ENCODE measurements around the gene DUSP28.
A peak's percentile ranks its signal among the peaks of the same experiment; 100 is the strongest.
"Not testable (repeated sequence)": the region's sequence is repeated elsewhere in the genome, so short reads cannot be mapped to it uniquely, and the experiment has no call there.

DUSP28 gene

DNA sequence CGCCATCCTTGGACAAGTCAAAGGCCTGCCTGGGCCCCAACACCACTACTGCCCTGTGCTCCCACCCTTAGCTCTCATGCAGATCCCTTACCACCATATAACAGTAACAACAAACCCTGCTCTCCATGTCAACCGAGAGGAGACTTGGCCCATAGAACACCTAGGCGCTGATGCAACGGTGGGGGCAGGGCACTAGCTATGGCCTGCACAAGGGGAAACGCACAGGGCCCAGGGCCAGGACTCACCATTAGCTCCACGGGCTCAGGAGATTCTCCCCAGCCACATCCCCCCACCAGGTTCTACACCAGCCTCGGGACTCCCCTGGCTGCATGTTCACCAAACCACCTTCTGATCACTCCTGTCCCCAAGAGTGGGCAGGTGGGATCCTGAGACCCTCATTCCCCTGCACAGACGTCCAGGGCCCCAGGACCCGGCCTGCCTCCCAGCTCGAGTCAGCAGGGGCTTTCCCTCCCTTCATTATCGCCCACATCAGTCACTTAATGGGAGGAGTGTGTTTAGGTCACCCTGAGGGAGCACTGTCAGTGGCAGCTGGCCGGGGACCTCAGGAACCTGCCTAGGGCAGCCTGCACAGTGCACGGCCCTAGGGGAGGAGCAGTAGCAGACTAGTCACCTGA lies 31.6 kb upstream of the DUSP28 start:
- DNase-seq, result no peak

DNA sequence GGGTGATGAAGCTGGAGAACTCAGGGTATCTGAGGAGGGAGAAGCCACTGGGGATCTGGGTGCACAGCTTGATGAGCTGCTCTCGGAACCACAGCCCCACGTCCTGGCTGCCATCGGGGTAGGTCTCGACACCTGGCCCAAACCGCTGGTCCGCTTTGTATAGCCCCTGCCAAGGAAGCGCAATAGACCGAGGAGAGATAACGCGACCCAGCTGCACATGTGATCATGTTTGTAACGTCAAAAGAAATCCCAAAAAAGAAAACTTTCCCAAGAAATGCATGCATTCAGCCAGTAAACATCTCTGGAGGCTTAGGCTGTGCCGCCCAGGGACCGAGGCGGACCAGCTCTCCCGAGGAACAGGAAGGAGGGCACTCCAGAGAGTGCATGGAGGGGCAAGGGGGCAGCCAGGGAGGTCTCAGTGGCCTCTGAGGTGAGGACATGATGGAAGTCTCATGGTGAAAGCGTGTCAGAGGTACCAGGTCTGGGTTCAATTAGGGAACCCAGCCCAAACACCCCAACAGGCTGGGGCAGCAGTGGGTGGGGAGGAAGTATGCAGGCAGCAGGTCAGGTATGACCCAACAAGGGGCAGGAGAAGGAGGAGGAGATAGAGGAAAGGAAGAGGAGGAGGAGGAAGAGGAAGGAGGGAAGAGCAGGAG lies 30.7 kb upstream of the DUSP28 start:
- DNase-seq, result no peak

DNA sequence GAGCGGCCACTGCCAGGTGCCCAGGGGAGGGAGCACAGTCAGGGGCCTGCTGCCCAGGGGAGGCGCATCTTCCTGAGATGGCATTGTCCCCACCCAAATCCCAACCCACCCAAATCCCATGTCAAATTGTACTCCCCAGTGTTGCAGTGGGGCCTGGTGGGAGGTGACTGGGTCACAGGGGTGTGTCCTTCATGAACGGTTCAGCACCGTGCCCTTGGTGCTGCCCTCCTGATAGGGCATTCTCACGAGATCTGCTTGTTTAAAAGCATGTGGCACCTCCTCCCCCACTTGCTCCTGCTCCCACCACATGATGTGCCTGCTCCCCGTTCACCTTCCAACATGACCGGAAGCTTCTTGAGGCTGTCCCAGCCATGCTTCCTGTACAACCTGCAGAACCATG lies 30.0 kb upstream of the DUSP28 start:
- DNase-seq, result no peak

DNA sequence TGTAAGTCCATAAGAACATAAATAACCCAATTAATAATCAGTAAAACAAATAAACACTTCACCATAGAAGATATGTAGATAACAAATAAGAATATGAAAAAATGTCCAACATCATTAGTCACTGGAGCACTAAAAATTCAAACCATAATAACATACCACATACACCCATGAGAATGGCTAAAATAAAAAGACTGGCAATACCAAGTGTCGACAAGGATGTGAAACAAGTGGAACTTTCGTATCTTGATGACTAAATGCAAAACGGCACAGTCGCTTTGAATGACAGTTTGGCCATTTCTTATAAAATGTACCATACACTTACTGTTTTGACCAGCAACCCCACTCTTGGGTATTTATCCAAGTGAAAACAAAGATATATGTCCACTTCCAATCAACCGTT lies 29.1 kb upstream of the DUSP28 start:
- no peak for DNase-seq

DNA sequence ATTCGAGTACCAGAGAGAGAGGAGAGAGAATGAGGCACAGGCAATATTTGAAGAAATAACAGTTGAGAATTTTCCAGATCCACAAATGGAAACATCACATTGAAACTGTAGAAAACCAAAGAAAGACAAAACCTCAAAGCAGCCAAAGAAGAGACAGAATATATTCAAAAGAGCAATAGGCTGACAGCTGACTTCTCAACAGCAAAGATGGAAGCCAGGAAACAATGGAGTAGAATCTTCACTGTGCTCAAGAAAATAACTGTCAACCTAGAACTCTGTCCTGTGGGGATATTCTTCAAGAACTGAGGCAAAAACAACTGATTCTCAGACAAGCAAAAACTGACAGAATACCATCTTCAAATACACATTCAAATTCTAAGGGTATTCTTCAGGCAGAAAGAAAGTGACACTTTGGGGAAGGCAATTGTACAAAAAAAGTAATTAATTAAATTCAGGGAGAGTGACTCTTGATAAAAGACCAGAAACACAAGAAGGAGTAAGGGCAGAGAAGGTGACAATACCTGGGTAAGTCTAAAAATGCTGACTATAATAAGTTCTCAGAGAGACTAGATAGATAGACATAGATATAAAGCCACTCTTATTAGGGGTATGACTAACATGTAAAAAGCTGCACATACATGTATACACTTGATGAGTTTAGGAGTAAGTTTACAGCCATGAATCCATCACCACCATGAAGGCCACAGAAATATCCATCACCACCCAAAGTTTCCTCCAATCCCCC lies 28.0 kb upstream of the DUSP28 start:
- DNase-seq, result no peak

DNA sequence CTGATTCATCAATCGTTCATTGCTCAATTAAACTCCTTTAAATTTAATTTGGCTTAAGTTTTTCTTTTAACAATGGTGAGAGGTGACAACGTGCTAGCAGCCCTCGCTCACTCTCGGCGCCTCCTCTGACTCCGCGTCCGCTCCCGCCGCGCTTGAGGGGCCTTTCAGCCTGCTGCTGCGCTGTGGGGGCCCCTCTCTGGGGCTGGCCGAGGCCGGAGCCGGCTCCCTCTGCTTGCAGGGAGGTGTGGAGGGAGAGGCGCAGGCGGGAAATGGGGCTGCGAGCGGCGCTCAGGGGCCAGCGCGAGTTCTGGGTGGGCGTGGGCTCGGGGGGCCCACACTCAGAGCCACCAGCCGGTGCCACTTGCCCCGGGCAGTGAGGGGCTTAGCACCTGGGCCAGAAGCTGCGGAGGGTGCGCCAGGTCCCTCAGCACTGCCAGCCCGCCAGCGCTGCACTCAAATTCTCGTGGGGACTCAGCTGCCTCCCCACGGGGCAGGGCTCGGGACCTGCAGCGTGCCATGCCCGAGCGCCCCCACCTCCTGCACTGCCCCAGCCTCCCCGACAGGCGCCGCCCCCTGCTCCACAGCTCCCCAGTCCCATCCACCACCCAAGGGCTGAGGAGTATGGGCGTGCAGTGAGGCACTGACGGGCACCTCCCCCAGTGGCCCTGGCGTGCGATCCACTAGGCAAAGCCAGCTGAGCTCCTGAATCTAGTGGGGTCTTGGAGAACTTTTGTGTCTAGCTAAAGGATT lies 22.0 kb upstream of the DUSP28 start:
- no peak for DNase-seq

DNA sequence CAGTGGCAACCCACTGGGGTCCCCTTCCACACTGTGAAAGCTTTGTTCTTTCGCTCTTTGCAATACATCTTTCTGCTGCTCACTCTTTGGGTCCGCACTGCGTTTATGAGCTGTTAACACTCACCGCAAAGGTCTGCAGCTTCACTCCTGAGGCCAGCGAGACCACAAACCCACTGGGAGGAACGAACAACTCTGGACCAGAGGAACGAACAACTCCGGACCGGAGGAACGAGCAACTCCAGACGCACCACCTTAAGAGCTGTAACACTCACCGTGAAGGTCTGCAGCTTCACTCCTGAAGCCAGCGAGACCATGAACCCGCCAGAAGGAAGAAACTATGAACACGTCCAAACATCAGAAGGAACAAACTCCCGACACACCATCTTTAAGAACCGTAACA lies 21.1 kb upstream of the DUSP28 start:
- DNase-seq, result not testable (repeated sequence)

DNA sequence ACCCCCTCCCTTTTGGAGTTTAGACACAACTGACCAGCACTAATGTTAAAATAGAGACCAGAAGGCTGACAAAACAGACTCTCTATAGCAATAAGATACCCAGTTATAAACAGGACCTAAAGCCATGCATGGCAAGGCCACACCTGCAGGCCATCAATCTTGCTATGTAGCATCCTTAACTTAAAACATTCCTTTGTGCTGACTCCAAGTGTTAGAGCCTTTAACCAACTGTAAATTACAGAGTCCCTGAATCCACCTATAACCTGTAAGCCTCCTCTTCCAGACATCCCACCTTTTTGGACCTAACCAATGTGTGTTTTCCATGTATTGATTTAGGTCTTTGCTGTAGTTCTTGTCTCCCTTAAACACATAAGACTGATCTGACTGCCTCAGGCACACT lies 20.3 kb upstream of the DUSP28 start:
- DNase-seq, result no peak

DNA sequence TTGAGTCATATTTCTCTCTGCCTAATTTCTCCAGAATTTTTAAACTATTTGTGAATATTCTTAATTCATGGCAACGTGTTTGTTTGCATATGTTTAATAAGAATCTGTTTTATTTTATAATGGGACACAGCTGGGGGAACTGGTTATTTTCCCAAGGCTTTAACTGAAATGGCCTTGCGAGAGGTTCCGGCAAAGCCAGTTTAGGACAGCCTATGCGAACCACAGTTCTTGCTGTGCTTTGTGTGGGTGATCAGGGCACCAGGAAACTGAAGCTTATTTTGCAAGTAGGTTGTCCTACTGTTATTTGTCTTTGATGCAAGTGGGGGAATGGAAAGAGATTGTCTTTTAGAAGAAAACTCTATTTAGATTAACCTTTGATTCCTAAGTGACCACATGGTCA lies 8.9 kb upstream of the DUSP28 start:
- no peak for DNase-seq

DNA sequence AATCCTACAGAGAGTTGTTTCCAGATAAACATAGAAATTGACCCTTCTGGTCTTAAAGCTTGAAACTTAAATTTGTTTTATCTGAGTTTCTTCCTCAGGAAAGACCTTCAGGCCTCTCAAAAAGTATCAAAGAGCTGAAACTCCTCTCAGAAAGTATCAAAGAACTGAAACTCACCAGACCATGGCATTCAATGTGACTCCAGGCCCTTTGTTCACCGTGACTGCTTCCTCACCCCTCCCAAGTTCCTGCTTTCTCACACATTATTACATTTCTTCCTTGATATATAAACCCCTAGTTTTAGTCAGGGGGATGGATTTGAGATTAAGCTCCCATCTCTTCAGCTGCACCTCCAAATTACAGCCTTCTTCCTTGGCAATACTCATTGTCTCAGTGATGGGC lies 8.3 kb upstream of the DUSP28 start:
- DNase-seq, result no peak

DNA sequence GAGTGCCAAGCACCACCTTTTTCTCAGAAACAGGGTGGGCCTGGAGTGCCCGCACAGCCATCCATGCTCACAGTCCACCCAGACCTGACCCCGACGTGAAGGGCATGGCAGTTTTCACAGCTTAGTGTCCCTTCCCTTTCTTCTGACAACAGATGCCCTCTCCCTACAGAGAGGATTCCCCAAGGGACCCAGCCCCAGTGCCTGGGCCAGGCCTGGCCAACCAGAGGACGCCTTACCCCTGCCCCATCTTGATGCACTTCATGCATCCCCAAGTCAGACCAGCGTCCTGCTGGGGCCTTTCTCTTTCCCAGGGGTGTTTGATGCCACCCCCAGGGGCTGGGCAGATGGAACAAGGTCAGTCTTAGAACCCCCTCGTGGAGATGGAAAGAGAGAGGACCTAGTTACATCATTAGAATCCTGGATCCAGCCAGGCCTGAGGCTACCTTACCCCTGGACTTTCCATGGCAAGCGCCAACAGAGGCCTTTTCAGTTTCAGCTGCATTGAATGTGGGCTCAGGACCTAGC lies 6.1 kb upstream of the DUSP28 start:
- no peak for DNase-seq

DNA sequence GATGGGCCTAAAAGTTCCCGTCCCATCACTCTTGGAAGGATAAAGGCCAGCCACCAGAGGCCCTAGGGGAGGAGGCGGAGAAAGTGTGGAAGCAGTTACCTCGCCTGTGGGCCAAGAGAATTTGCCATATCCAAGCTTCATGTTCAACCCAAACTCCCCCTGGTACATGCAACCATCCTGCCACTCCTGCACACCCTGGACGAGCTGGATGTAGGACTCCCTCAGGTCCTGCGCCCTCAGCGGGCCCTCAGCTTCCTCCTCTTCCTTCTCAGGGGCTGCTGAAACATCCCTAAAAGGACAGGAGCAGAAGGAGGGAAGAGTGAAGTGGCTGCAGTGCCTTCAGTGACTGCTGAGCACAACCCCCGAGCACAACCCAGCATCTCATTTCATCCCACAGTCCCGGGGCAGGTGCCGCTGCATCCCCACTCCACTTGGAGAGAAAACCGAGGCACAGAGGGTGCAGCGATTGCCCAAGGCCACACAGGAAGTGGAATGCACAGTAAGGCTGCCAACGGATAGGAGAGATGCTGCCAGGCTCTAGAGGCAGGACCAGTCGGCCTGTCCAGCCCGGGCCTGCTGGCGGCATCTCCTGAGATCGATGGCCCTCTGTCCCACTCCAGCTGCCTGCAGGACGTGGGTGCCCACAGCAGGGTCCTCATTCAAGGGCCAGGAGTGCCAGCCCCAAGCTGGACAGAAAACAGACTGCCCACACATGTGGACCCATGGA lies 5.2 kb upstream of the DUSP28 start:
- DNase-seq, result no peak

DNA sequence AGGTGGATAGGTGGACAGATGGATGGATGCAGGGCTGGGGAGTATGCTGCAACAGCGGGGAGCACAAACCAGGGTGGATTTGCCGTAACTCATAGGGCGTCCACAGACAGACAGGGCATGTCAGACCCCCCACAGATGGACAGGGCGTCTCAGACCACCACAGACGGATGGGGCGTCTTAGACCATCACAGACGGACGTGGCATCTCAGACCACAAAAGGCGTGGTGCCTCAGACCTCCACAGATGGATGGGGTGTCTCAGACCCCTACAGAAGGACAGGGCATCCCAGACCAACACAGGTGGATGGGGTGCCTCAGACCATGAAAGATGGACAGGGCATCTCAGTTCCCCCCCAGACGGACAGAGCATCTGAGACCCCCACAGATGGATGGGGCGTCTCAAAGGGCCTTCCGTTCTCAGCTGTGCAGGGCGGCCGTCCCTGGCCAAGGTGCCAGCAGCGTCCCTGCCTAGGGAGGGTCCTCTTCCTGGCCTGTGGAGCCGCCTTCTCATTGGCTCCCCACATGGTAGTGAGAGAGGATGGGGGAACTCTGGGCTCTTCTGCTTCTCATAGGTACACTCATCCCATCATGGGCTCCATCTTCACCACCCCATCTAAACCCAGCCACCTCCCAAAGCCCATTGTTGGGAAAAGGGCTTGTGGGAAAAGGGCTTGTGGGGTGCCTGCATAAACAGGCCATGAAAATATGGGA lies 4.5 kb upstream of the DUSP28 start:
- no peak for DNase-seq

DNA sequence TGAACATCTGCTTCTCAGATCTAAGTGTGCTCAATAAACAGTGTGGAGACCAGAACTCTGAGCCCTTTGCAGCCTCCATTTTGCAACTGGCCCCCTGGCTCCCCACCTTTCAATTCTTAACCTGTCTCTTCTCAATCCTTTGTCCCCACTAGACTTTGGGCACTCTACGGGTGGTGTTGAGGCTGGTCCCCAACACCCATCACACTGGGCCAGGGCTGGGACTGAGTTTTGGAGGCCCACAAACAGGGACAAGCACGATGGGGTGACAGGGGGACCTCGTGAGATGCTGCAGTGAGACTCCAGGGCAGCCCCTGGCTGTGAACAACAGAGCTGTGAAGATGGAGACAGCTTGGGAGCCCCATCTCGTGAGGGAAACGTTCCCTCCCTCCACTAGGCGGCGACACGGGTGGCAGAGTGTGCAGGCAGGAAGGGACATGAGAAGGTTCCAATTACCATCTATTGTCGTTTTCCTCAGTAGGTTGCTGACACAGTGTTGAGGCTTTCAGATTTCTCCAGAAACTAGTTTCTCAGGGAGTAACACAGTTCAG lies 3.5 kb upstream of the DUSP28 start:
- no peak for DNase-seq

DNA sequence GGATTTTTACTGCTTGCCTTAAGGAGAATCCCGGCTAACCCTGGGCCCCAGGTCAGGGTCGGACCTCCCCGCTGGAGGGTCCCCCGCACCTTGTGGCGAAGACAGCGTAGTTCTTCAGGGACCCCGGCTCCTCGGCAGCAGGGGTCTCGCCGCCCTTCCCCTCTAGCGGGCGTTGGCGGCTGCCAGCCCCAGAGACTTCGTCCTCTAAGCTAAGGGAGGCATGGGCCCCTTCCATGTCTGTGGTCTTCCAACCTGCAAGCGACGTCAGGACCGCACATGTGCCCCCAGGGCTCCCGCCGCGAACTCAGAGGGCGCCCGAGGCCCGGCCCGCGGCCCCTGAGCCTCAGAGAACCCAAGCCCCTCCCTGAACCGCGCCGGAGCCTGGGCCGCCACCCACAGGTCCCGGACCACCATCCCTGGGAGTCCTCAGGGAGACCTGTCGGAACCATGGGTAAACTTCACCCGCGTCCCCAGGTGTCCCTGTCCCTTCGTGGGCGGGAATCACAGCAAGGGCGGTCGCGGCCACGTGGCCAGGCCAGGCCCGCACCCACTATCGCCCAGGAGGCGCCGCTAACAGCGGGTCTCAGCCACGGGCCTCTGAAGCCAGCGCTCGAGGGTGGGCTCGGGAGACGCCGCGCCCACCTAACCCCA lies 2.9 kb upstream of the DUSP28 start:
- no peak for DNase-seq

DNA sequence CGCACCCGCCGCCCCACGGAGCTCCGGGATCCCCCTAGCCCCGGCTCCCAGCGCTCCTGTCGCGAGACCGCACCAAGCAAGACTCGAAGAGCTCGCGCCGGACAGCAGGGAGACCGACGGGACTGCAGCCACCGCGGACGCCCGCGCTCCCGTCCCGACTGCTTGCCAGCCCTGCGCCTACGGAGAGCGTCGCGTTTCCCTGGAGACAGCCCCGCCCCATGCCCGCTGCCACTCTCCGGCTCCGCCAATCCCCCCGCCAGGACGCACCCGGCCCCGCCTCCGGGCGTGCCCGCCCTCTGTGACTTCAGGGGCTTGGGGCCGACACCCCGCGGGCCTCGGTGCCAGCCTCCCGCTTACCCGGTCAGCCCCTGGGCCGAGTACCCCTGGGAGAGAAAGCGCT lies 2.3 kb upstream of the DUSP28 start, which contains the start of gene ANKMY1:
Gene ANKMY1 (minus strand): TSS at position 181 of the 400 bp plus-strand sequence. CDS start 653 bp downstream, outside the sequence.
- no peak for DNase-seq

DNA sequence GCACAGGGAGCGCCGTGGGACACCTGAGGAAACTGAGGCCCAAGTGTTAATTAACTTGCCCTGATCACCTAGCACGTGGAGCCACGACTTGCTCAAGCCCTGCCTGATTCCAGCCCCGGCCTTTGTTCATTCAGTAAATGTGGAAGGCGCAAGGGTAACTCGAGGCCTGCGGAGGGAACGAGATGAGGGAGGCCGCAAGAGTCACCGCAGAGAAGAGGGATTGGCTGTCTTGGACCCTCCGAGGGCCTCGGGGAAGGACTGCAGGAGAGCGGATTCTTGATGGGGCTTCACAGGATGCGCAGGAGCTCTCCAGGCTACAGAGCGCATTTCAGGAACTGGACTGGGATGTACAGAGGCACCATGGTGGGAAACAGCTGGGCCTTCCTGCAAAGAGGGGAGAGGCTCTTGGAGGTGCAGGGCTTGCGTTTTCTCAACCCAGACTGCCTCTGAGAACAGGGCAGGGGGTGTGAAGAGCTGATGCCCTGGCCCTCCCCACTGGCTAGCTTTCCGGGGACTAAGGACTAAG lies 1.9 kb upstream of the DUSP28 start:
- no peak for DNase-seq

DNA sequence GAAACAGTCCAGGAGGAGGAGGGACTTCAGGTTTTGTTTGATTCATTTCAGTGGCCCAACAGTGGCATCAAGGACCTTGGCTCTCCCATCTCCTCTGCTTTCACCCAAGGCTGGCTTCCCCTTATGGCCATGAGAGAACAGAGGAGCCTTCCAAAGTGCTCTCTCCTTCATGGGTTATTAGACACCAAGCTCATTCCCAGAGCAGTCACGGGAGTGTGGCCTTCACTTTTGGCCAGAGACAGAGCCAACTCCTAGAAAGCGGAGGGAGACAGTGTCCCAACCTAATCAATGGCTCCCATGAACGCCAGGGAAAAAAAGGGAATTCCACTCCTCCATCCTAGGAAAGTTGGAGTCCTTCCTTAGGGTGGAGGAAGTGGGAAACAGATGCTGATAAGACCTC lies 871 bp upstream of the DUSP28 start:
- DNase-seq, result no peak

DNA sequence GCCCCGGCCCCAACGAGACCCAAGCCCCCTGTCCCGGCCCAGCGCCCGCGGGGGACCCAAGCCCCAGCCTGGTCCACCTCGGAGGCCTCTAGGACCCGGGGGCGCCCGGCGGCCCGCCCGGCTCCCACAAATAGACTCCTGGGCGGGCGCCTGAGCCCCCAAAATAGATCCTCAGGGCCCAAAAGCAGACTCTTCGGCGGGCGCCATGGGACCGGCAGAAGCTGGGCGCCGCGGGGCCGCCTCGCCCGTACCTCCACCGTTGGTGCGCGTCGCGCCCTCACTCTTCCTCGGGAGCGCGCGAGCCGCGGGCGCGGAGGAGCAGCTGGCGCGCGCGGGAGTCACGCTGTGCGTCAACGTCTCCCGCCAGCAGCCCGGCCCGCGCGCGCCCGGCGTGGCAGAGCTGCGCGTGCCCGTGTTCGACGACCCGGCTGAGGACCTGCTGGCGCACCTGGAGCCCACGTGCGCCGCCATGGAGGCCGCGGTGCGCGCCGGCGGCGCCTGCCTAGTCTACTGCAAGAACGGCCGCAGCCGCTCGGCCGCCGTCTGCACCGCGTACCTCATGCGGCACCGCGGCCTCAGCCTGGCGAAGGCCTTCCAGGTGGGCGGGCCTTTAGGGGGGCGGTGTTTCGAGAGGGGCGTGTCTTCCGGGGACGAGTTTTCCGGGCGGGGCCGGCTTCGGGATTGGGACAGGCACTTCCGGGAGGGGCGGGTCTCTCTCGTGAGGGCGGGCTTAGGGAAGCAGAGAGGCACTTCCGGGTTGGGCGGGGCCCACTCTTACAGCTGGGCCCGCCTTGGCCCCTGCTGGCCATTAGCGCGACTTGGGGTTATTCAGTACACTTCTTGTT lies 545 bp downstream of the DUSP28 start:
- peak; percentile 94 to 99 (median 98) for DNase-seq
